NT2/D1 (cell line): ENCODE data around the gene CDKN2AIPNL.

ENCODE experiments used
- YY1 ChIP-seq: IDR thresholded peaks from 2 replicates; pipeline ENCODE4 v1.6.1; 2011; ENCODE audit not compliant: insufficient read length, insufficient read depth
- ZNF274 ChIP-seq: IDR thresholded peaks from 2 replicates; pipeline ENCODE4 v1.6.1; 2011; ENCODE audit warnings: mild to moderate bottlenecking, low read depth, low read length

- TF ChIP-seq YY1: no peak
- no peak for TF ChIP-seq ZNF274
Observed at GRCh38 chr5:134413046-134413445, 1.4 kb upstream of the CDKN2AIPNL start.
